Activated B cell treated with CpG ODN at 0.5 μM for 24 hours (primary cell): ENCODE results near the gene SLC8A1. TPM values are rescaled to one million over a fixed set of nuclear protein-coding genes. Genes with fewer than 3 reads are reported as not detected.

ENCODE experiments used
- ATAC-seq: fragments of 200-7000 bp; cut with Tn5 transposase; one replicate; pipeline ENCODE4 v1.10.0; 2021; ENCODE audit warnings: low read depth, mild to moderate bottlenecking, moderate library complexity
- CTCF ChIA-PET: fragments of 350-600 bp; sonication (Branson Sonifier 250); formaldehyde crosslinking; loops from one replicate; lab custom pipeline; 2021; ENCODE audit warnings: antibody characterized with exemption; lab: Charles Lee
- POLR2A ChIA-PET: fragments of 350-600 bp; sonication (Branson Sonifier 250); formaldehyde crosslinking; loops from one replicate; lab custom pipeline; 2021; ENCODE audit warnings: antibody characterized with exemption; lab: Charles Lee
- DNase-seq: peaks from one replicate; pipeline ENCODE4 v3.0.0; 2022
- H3K27ac Mint-ChIP-seq: one replicate; pipeline ENCODE4 v1.8.0; 2020; ENCODE audit warnings: mixed read lengths
- H3K27me3 Mint-ChIP-seq: one replicate; pipeline ENCODE4 v1.8.0; 2021; ENCODE audit warnings: mixed read lengths
- H3K36me3 Mint-ChIP-seq: one replicate; pipeline ENCODE4 v1.8.0; 2021; ENCODE audit warnings: low read depth, mixed read lengths
- H3K4me1 Mint-ChIP-seq: one replicate; pipeline ENCODE4 v1.8.0; 2021; ENCODE audit warnings: mixed read lengths
- H3K4me3 Mint-ChIP-seq: one replicate; pipeline ENCODE4 v1.8.0; 2020; ENCODE audit warnings: mild to moderate bottlenecking, mixed read lengths
- H3K9me3 Mint-ChIP-seq: one replicate; pipeline ENCODE4 v1.8.0; 2020; ENCODE audit warnings: mixed read lengths
- CTCF ChIP-seq: fragments of 200-600 bp; IDR thresholded peaks from one replicate; pipeline ENCODE4 v1.8.0; 2022; ENCODE audit warnings: antibody characterized with exemption, mild to moderate bottlenecking
- intact Hi-C: fragments of 100-400 bp; cut with micrococcal nuclease; formaldehyde crosslinking; loops from one replicate; pipeline ENCODE4 v1.15.1; 2024
- total RNA-seq: library from RNA; stranded (reverse); gene quantifications from 2 replicates; pipeline ENCODE4 v1.2.3, GENCODE V29; 2022

SLC8A1 gene
- total RNA-seq, 1 donor from 2014 or later = 0.04 TPM

- no peaks in the 10 kb centered on the region for H3K27me3 Mint-ChIP-seq
- POLR2A ChIA-PET = no interaction called here
- CTCF ChIA-PET = no interaction called here
- H3K36me3 Mint-ChIP-seq = no peaks in the 10 kb centered on the region
- H3K27ac Mint-ChIP-seq = no peak overlapping the region
- intact Hi-C loops = no loop called here
- H3K4me3 Mint-ChIP-seq = no peak overlapping the region
- peaks cover 11% of the 10 kb centered on the region for H3K9me3 Mint-ChIP-seq
- H3K4me1 Mint-ChIP-seq = no peaks in the 10 kb centered on the region
- DNase-seq (no peak), ATAC-seq (no peak)
- no peak for TF ChIP-seq CTCF
Observed at GRCh38 chr2:40380721-40381120, 71.2 kb downstream of the SLC8A1 start.

- H3K27me3 Mint-ChIP-seq = no peaks in the 10 kb centered on the region
- ChIA-PET CTCF (no interaction called here), POLR2A (no interaction called here)
- no peak overlapping the region for H3K27ac Mint-ChIP-seq
- no peak overlapping the region for H3K4me3 Mint-ChIP-seq
- intact Hi-C loops = no loop called here
- H3K4me1 Mint-ChIP-seq = no peaks in the 10 kb centered on the region
- no peak for ATAC-seq
- H3K36me3 Mint-ChIP-seq = no peaks in the 10 kb centered on the region
- no peak for DNase-seq
- peaks cover 11% of the 10 kb centered on the region for H3K9me3 Mint-ChIP-seq
- TF ChIP-seq CTCF = no peak
Observed at GRCh38 chr2:40380041-40380440, 71.8 kb downstream of the SLC8A1 start.

GRCh38 chr2:40374543-40375240 is 77.2 kb downstream of the SLC8A1 start:
- POLR2A ChIA-PET = no interaction called here
- Mint-ChIP-seq H3K27ac (no peak overlapping the region), H3K4me3 (no peak overlapping the region), H3K27me3 (no peaks in the 10 kb centered on the region), H3K36me3 (no peaks in the 10 kb centered on the region), H3K4me1 (no peaks in the 10 kb centered on the region), H3K9me3 (no peaks in the 10 kb centered on the region)
- CTCF ChIA-PET = no interaction called here
- DNase-seq (no peak), ATAC-seq (no peak)
- intact Hi-C loops = no loop called here
- no peak for TF ChIP-seq CTCF

GRCh38 chr2:40373111-40373510 is 78.8 kb downstream of the SLC8A1 start:
- POLR2A ChIA-PET = no interaction called here
- H3K27me3 Mint-ChIP-seq = no peaks in the 10 kb centered on the region
- no peak overlapping the region for H3K4me3 Mint-ChIP-seq
- H3K36me3 Mint-ChIP-seq = no peaks in the 10 kb centered on the region
- CTCF ChIA-PET = no interaction called here
- no peaks in the 10 kb centered on the region for H3K9me3 Mint-ChIP-seq
- TF ChIP-seq CTCF = no peak
- intact Hi-C loops = no loop called here
- H3K27ac Mint-ChIP-seq = no peak overlapping the region
- no peak for ATAC-seq
- no peak for DNase-seq
- H3K4me1 Mint-ChIP-seq = no peaks in the 10 kb centered on the region

GRCh38 chr2:40372283-40372985 is 79.5 kb downstream of the SLC8A1 start:
- TF ChIP-seq CTCF = no peak
- H3K27me3 Mint-ChIP-seq = no peaks in the 10 kb centered on the region
- no peaks in the 10 kb centered on the region for H3K9me3 Mint-ChIP-seq
- no peak for ATAC-seq
- POLR2A ChIA-PET = no interaction called here
- CTCF ChIA-PET = no interaction called here
- no peaks in the 10 kb centered on the region for H3K4me1 Mint-ChIP-seq
- DNase-seq = no peak
- H3K36me3 Mint-ChIP-seq = no peaks in the 10 kb centered on the region
- intact Hi-C loops = no loop called here
- no peak overlapping the region for H3K4me3 Mint-ChIP-seq
- H3K27ac Mint-ChIP-seq = no peak overlapping the region
